ENCODE measurements around the gene LSG1. TPM values are rescaled to one million over a fixed set of nuclear protein-coding genes. Genes with fewer than 3 reads are reported as not detected.

The LSG1 gene
- total RNA-seq: 20.5 and 27.9 TPM in 2 replicates

DNA sequence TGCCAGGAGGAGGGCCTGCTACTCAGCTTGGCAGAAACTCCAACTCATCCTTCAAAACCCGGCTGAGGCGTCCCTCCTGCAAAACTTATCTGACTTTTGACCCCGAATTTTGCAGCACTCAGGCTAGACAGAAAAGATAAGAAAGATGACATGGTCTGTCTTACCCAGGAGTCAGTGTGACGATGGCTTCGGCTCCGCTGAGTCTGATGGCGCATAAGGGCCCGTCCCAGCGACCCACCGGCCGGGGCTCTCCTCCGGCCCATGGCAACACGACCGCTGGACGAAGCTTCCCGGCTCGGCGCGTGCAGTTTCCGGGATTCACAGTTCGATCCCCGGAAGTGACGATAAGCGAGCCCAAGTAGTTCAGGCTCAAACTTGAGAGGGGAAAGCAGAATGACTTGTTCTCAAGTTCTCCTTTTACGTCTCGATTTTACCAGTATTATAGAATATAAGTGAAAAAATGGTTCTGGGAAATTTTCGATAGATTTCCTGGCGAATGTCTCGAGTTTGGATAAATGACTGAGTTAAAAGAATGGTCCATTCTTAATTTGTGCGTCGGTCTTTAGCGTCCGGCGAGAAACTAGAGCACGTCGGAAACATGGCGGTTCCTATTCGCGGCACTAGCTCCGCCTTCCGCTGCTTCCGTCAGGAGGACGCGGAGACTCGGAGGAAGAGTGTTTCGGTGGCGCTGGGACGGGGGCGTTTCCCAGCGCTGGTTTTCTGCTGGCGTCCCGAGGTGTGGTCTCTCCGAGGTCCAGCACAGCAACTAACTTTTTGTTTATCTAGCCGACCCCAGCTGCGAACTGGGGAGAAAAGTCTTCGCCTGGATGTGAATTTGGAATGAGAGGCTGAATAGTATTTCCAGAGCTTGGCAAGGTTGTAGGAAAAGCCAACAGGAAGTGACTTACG lies at the start of gene LSG1:
Gene LSG1, minus strand, starts transcription at position 292 of the 909 bp plus-strand sequence. Its CDS starts 29 bp downstream, at position 263.

DNA sequence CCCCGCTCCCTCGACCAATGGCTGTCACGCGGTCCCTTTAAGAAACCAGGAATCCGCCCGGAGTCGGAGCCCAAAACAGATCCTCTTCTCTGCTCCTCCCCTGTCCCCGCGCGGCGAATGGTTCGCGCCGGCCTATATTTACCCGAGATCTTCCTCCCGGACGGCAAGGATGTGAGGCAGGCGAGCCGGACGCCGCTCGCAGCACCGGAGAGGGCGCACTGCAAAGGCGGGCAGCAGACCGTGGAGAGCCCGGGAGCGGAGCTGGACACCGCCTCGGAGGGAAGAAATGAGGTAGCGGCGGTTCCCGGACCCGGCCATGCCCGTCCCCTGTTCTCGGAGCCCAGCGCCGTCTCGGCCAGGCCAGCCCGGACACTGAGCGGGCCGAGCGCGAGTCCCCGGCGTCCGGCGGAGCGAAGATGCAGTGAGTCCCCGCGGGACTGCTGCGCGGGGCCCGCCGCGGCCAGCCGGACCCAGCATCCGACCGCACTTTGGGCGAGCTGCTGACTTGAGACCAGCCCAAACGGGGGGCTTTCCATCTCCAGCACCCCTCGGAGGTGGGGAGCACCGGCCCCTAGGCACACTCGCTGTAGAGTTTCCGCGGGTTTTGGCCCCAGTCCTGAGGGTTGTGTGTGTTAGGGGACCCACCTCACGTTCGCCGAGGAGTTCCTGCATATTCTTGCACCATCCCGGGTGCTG lies 13.9 kb upstream of the LSG1 start, which contains the start of gene FAM43A:
Gene FAM43A, plus strand, starts transcription at position 166 of the 696 bp plus-strand sequence. CDS start 944 bp downstream, outside the sequence.

DNA sequence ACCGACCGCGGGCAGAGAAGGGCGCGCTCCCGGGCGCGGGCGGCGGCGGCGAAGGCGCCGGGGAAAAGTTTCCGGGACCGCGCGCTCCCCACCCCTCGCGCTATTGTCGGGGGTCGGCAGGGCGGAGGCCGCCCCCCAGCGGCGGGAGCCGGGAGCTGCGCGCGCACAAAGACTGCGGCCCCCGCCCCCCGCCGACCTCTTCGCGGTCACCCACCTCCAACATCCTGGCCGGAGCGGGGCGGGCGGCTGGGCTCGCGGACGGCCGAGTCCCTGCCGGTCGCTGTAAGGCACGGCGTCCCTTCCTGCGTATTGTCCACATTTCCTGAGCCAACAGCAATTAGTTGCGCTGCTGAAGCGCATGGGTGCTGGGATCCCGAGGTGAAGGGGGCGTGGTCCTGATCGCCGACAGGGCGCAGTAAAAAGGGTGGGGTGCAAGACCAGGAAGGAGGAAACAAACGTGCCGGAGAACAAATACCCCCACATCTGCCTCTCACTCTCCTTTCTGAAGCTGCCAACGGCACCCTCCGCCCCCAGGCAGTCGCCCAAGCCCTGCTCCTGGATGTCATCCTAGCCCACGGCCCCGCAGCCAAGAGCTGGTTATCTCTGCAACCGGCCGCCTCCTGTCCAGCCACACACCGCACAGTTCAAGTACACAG lies 38.5 kb downstream of the LSG1 start, which contains the start of gene TMEM44:
Gene TMEM44, minus strand, starts transcription at position 71 of the 656 bp plus-strand sequence. CDS start 204 bp downstream, outside the sequence.

Other genes with a start within 250 kb of the LSG1 start
- gene ATP13A3, start 185.2 kb downstream of the LSG1 start, total RNA-seq: 80.5 and 91.3 TPM in 2 replicates
- 8.1 and 9.5 TPM in 2 replicates for gene TMEM44, start 38.8 kb downstream of the LSG1 start, total RNA-seq
- gene FAM43A, start 13.7 kb upstream of the LSG1 start, total RNA-seq: 2.6 and 4.1 TPM in 2 replicates

All from airway epithelial cell (primary cell).